GM12874 (cell line): ENCODE data around the gene ZSCAN21.

Experiments
- TF ChIP-seq, protein P1 (sequence below): IDR thresholded peaks from 2 replicates; pipeline ENCODE4 v1.5.1; 2011; ENCODE audit warnings: low read depth, mild to moderate bottlenecking, control low read depth, low read length, moderate library complexity; ENCODE audit not compliant: insufficient read depth

ZSCAN21 gene

DNA sequence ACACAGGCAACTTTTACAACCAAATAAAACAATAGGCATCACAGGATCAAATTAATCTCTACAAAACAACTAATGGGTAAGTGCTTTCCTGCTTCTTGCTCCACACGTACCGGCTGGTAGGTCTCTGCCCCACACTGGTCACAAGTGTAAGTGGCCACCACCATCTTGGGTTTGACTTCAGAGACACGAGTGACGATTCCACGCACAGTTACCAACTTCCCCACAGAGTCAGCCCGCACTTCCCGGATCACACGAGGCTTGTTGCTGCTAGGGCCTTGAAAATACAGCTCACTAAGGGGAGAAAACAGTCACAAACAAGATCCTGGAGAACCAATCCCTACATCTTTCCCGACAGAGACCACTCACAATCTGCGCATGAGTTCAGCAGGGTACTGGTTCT, 49.3 kb downstream of the ZSCAN21 start:
- TF ChIP-seq, protein P1, sequence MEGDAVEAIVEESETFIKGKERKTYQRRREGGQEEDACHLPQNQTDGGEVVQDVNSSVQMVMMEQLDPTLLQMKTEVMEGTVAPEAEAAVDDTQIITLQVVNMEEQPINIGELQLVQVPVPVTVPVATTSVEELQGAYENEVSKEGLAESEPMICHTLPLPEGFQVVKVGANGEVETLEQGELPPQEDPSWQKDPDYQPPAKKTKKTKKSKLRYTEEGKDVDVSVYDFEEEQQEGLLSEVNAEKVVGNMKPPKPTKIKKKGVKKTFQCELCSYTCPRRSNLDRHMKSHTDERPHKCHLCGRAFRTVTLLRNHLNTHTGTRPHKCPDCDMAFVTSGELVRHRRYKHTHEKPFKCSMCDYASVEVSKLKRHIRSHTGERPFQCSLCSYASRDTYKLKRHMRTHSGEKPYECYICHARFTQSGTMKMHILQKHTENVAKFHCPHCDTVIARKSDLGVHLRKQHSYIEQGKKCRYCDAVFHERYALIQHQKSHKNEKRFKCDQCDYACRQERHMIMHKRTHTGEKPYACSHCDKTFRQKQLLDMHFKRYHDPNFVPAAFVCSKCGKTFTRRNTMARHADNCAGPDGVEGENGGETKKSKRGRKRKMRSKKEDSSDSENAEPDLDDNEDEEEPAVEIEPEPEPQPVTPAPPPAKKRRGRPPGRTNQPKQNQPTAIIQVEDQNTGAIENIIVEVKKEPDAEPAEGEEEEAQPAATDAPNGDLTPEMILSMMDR: no peak

DNA sequence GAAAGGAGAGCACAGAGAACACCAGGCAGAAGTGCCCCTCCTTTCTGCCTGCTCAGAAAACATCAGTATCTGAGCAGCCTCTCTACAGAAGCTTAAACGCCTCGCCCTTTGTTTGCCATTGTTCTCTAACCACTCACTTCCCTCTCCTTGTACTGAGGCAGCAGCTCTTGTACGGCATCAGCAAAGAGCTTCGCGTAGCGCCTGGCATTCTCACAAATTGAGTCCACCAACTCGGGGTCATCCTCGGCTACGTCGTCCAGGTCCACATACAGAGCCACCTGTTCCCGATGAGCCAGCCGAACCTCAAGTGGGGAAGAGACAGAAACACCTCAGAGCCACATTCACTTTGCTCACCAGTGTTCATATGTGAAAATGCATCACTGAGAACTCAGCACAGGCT, 49.9 kb downstream of the ZSCAN21 start:
- TF ChIP-seq, protein P1: no peak

DNA sequence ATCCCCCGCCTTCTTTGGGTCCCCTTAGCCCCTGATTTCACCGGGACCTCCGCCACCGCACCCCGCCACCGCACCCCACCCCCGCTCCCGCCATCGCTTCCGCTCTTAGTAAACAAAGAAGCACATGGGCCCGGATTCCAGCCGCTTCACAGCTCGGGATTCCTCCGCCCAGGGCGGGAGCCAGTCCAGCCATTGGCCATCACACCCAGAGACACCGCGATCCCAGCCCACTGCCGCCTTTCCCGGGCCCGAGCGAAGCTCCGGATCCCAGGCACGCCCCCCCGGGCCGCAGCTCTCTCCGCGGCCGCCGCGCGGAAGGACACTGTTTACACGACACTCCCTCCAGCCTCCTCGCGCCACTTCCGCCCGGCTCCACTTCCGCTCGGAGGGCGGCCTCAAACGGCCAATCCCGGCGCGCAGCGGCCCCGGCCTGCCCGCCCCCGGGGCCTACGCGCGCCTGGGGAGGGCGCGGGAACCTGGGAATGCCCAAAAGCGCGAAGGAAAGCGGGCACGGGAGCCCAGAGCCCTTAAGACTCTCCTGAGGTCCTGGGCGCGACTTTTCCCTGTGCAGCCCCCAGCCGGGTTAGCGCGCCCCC, 50.9 kb downstream of the ZSCAN21 start:
- TF ChIP-seq, protein P1: no peak

DNA sequence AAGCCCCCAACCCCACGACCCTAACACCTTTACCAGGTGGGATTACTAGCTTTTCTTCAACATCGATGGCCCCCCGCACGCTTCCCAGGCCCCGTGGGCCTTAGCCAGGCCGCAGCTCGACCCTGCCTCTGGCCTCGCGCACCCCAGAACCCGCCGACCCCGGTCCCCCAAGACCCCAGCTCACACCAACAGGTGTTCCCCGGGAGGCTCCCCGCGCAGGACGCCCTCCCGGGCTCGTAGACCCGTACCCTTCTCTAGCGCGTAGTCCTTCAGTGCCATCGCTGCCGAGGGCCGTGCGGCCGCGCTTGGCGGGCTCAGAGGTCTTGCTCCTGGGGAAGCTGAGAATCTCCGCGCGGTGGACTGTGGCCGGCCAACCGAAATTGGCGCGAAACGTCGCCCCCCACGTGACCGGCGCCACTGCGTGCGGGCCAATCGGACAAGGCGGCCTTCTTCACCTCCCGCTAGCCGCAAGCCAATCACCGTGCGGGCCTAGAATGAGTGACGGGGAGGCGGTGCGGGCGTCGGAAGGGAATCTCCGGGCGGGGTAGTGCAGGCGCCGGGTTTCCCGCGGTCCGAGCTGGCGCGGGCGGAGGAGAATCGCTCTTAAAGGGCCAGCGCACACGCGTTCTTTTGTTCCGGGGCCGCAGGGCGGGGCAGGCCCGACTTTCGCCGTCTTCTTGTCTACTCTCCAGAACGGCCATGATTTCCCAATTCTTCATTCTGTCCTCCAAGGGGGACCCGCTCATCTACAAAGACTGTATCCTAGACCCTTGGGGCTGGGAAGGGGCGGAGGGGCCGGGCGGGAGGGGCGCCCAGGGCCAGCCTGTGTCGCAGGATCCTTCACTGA, 51.7 kb downstream of the ZSCAN21 start, which contains the start of the genes AP4M1 and MCM7:
Gene AP4M1, plus strand, starts transcription at position 628 of the 847 bp plus-strand sequence. Its CDS starts 72 bp downstream, at position 700.
Gene MCM7, minus strand, starts transcription at position 382 of the 847 bp plus-strand sequence. Its CDS starts 103 bp downstream, at position 279.
- TF ChIP-seq, protein P1: no peak

DNA sequence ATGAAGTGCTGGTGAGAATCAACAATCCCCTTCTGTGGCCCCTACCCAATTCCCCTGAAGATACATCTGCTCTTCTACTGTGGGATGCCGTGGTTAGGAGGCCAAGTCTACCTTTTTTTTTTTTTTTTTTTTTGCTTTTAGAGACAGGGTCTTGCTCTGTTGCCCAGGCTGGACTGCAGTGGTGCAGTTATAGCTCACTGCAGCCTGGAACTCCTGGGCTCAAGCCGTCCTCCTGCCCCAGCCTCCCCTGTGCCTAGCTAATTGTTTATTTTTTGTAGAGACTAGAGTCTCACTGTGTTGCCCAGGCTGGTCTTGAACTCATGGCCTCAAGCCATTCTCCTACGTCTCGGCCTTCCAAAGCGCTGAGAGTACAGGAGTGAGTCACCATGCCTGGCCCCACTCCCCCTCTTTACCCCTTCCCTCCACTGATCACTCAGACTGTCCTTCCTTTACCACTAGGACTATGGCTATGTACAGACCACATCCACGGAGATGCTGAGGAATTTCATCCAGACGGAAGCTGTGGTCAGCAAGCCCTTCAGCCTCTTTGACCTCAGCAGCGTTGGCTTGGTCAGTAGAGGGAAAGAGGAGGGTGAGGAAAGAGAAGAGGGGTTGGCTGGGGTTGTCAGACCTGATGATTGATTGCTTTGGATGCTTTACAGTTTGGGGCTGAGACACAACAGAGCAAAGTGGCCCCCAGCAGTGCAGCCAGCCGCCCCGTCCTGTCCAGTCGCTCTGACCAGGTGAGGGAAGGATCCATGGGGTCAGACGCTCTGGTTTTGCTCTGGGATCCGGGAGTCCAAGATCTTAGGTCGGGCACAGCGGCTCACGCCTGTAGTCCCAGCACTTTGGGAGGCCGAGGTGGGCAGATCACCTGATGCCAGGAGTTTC, 53.6 kb downstream of the ZSCAN21 start:
- TF ChIP-seq, protein P1: no peak

DNA sequence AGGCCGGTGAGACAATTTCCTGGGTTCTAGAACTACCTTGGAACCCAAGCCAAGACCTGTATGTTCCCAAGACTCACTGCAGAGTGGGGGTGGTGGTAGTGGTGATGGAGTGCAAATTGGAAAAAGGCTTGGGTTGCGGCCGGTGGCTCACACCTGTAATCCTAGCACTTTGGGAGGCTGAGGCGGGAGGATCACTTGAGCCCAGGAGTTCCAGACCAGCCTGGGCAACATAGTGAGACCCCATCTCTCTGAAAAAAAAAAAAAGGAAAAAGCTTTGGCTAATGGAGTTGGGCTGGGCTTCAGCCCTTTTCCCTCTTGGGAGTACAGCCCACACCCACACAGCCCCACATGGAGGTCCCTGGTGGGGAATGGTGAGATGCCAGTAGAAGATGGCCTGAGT, 56.0 kb downstream of the ZSCAN21 start:
- TF ChIP-seq, protein P1: no peak

DNA sequence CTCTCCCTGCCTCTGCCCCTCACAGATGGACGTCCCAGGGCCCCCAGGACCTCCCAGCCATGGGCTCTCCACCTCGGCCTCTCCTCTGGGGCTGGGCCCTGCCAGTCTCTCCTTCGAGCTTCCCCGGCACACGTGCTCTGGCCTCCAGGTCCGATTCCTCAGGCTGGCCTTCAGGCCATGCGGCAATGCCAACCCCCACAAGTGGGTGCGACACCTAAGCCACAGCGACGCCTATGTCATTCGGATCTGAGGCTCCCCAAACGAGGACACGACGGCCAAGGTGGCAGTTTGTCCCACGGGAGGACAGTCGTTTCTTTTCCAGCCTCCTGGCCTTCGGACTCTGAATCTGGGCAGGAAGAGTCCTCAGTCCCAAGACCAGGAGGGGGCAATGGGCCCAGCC, 57.1 kb downstream of the ZSCAN21 start:
- TF ChIP-seq, protein P1: no peak
